ENCODE results near the gene PLCG2.

Gene PLCG2

GRCh38 chr16:81843243-81843582 is 64.1 kb downstream of the PLCG2 start:
- peaks cover 11% of the 10 kb centered on the region; the same call in 1 of the 2 replicates for H3K27me3 ChIP-seq
- H3K9me3 ChIP-seq, result no peaks in the 10 kb centered on the region
- no peak for DNase-seq
- no peaks in the 10 kb centered on the region for H3K4me1 ChIP-seq
- TF ChIP-seq, protein P1, sequence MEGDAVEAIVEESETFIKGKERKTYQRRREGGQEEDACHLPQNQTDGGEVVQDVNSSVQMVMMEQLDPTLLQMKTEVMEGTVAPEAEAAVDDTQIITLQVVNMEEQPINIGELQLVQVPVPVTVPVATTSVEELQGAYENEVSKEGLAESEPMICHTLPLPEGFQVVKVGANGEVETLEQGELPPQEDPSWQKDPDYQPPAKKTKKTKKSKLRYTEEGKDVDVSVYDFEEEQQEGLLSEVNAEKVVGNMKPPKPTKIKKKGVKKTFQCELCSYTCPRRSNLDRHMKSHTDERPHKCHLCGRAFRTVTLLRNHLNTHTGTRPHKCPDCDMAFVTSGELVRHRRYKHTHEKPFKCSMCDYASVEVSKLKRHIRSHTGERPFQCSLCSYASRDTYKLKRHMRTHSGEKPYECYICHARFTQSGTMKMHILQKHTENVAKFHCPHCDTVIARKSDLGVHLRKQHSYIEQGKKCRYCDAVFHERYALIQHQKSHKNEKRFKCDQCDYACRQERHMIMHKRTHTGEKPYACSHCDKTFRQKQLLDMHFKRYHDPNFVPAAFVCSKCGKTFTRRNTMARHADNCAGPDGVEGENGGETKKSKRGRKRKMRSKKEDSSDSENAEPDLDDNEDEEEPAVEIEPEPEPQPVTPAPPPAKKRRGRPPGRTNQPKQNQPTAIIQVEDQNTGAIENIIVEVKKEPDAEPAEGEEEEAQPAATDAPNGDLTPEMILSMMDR (IDR thresholded peaks at IDR 0.05; ENCODE audit: low read depth, low read length), result no peak
- H3K36me3 ChIP-seq, result no peaks in the 10 kb centered on the region
- H3K4me3 ChIP-seq (ENCODE audit: low read depth, low read length), result no peak overlapping the region

DNA sequence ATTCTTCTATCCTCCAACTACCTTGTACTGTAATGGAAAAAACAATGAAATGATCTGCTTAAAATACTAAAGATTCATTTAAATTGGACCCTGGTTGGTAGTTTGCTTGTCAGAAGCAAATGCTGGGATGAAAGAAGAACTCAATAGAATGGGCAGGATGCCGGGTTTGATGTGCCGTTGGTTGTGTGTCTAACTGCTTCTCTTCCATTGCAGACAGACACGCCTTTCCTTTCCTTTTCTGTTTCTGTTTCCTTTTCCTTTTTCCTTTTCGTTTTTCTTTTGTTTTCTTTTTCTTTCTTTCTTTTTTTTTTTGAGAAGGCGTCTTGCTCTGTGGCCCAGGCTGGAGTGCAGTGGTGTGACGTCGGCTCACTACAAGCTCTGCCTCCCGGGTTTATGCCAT is 64.6 kb downstream of the PLCG2 start:
- TF ChIP-seq, protein P1 (IDR thresholded peaks at IDR 0.05; ENCODE audit: low read depth, low read length), result no peak
- no peaks in the 10 kb centered on the region for H3K4me1 ChIP-seq
- no peak overlapping the region for H3K4me3 ChIP-seq (ENCODE audit: low read depth, low read length)
- H3K9me3 ChIP-seq, result no peaks in the 10 kb centered on the region
- H3K36me3 ChIP-seq, result no peaks in the 10 kb centered on the region
- peaks cover 11% of the 10 kb centered on the region; the same call in 1 of the 2 replicates for H3K27me3 ChIP-seq
- no peak for DNase-seq

DNA sequence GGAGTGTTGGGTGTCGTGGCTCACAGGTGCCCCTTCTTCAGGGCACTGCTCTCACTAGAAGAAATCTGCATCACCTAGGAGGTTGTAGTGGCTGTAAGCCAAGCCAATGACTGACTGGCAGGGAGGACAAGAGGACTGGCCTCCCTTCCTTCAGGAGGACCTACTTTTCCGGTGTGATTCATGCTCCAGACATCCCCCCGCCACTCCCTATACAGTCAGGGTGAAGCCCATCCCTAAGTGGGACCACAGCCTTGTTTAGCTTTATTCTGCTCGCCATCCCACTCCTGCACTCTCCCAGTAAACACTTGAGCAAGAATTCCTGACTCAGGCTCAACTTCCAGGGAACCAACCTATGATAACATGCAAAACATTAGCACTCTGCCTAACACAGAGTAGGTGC is 67.0 kb downstream of the PLCG2 start:
- Histone ChIP-seq H3K36me3 (no peaks in the 10 kb centered on the region), H3K27me3 (peaks cover 11% of the 10 kb centered on the region; the same call in 1 of the 2 replicates), H3K4me3 (ENCODE audit: low read depth, low read length) (no peak overlapping the region), H3K9me3 (no peaks in the 10 kb centered on the region), H3K4me1 (no peaks in the 10 kb centered on the region)
- DNase-seq, result no peak
- TF ChIP-seq, protein P1 (IDR thresholded peaks at IDR 0.05; ENCODE audit: low read depth, low read length), result no peak

- Histone ChIP-seq H3K36me3 (no peaks in the 10 kb centered on the region), H3K4me1 (no peaks in the 10 kb centered on the region), H3K9me3 (no peaks in the 10 kb centered on the region), H3K4me3 (ENCODE audit: low read depth, low read length) (no peak overlapping the region), H3K27me3 (0 out of 2 replicates have a peak, but pooled peaks cover 3% of the 10 kb centered on the region)
- no peak for DNase-seq
- TF ChIP-seq, protein P1 (IDR thresholded peaks at IDR 0.05; ENCODE audit: low read depth, low read length), result no peak
Measured at GRCh38 chr16:81848306-81848853, 69.3 kb downstream of the PLCG2 start.

GRCh38 chr16:81850197-81850944 is 71.3 kb downstream of the PLCG2 start:
- DNase-seq, result no peak
- no peaks in the 10 kb centered on the region for H3K4me1 ChIP-seq
- TF ChIP-seq, protein P1 (IDR thresholded peaks at IDR 0.05; ENCODE audit: low read depth, low read length), result no peak
- no peaks in the 10 kb centered on the region; the same call in 1 of the 2 replicates for H3K27me3 ChIP-seq
- H3K36me3 ChIP-seq, result no peaks in the 10 kb centered on the region
- H3K4me3 ChIP-seq (ENCODE audit: low read depth, low read length), result no peak overlapping the region
- no peaks in the 10 kb centered on the region for H3K9me3 ChIP-seq

- H3K4me3 ChIP-seq (ENCODE audit: low read depth, low read length), result no peak overlapping the region
- H3K4me1 ChIP-seq, result no peaks in the 10 kb centered on the region
- no peaks in the 10 kb centered on the region for H3K9me3 ChIP-seq
- DNase-seq, result no peak
- no peaks in the 10 kb centered on the region for H3K36me3 ChIP-seq
- TF ChIP-seq, protein P1 (IDR thresholded peaks at IDR 0.05; ENCODE audit: low read depth, low read length), result no peak
- peaks cover 11% of the 10 kb centered on the region; the same call in 1 of the 2 replicates for H3K27me3 ChIP-seq
Measured at GRCh38 chr16:81852347-81852746, 73.3 kb downstream of the PLCG2 start.

Measured in BE2C (cell line).